ENCODE measurements around the gene ISCU. TPM values are rescaled to one million over a fixed set of nuclear protein-coding genes. Genes with fewer than 3 reads are reported as not detected.
"Not testable (repeated sequence)": the region's sequence is repeated elsewhere in the genome, so short reads cannot be mapped to it uniquely, and the experiment has no call there.

Gene ISCU
- total RNA-seq, 2 experiments from 2014 or later, result 103 to 105 TPM

- CTCF ChIA-PET, result interaction anchor here (0.9 to 11.5 kb wide), 8 partner anchors 51 to 239 kb away, joined by 3 to 306 read pairs (median 4); partner anchors contain the start of gene SELPLG
- peaks cover 50% of the 10 kb centered on the region for H3K36me3 Mint-ChIP-seq (ENCODE audit: low read depth)
- peaks cover 61% of the 10 kb centered on the region for H3K4me1 Mint-ChIP-seq (ENCODE audit: low read depth)
- intact Hi-C loops (cut with micrococcal nuclease), result loop anchor here (10.0 kb wide), 1 partner anchor 1440 kb away; no protein-coding TSS in a partner anchor
- no peak overlapping the region for H3K27ac Mint-ChIP-seq
- no peak overlapping the region for H3K4me3 Mint-ChIP-seq
- H3K9me3 Mint-ChIP-seq, result no peaks in the 10 kb centered on the region
- no peak for DNase-seq
- H3K27me3 Mint-ChIP-seq (ENCODE audit: low read depth), result no peaks in the 10 kb centered on the region
Observed at GRCh38 chr12:108565146-108565545, 2.8 kb downstream of the ISCU start.

DNA sequence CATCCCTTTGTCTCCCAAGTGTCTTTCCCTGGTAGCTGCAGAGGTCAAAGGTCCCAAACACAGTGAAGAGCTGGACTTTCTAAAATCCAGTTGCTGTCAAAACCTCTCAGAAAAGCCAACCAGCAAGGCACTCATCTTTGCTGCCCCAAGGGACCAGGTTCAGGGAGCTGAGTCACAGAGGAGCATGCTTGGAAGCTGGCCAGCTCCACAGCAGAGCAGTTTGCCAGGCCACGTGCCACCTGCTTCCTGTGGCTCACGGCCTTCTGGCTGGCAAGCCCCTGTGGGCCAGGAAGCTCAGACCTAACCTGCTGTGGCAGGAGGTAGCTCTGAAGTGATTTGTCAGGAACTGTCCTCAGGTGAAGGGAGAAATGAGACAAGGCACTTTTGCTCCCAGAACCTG, 3.6 kb downstream of the ISCU start:
- intact Hi-C loops (cut with micrococcal nuclease), result loop anchor here (10.0 kb wide), 1 partner anchor 1439 kb away; no protein-coding TSS in a partner anchor
- Mint-ChIP-seq H3K4me1 (ENCODE audit: low read depth) (peaks cover 70% of the 10 kb centered on the region), H3K9me3 (no peaks in the 10 kb centered on the region), H3K36me3 (ENCODE audit: low read depth) (peaks cover 50% of the 10 kb centered on the region), H3K27ac (peak overlapping the region; percentile 78), H3K4me3 (no peak overlapping the region), H3K27me3 (ENCODE audit: low read depth) (no peaks in the 10 kb centered on the region)
- DNase-seq, result peak; percentile 85
- CTCF ChIA-PET, result interaction anchor here (0.9 to 11.5 kb wide), 7 partner anchors 50 to 238 kb away, joined by 3 to 306 read pairs (median 4); no protein-coding TSS in a partner anchor

GRCh38 chr12:108566452-108566851, 4.1 kb downstream of the ISCU start:
- Mint-ChIP-seq H3K4me1 (ENCODE audit: low read depth) (peaks cover 72% of the 10 kb centered on the region), H3K9me3 (no peaks in the 10 kb centered on the region), H3K27me3 (ENCODE audit: low read depth) (no peaks in the 10 kb centered on the region), H3K4me3 (no peak overlapping the region), H3K36me3 (ENCODE audit: low read depth) (peaks cover 50% of the 10 kb centered on the region), H3K27ac (no peak overlapping the region)
- DNase-seq, result no peak
- CTCF ChIA-PET, result interaction anchor here (0.6 to 11.5 kb wide), 8 partner anchors 50 to 237 kb away, joined by 3 to 306 read pairs (median 4); partner anchors contain the start of gene SELPLG
- intact Hi-C loops (cut with micrococcal nuclease), result loop anchor here (10.0 kb wide), 1 partner anchor 1438 kb away; no protein-coding TSS in a partner anchor

DNA sequence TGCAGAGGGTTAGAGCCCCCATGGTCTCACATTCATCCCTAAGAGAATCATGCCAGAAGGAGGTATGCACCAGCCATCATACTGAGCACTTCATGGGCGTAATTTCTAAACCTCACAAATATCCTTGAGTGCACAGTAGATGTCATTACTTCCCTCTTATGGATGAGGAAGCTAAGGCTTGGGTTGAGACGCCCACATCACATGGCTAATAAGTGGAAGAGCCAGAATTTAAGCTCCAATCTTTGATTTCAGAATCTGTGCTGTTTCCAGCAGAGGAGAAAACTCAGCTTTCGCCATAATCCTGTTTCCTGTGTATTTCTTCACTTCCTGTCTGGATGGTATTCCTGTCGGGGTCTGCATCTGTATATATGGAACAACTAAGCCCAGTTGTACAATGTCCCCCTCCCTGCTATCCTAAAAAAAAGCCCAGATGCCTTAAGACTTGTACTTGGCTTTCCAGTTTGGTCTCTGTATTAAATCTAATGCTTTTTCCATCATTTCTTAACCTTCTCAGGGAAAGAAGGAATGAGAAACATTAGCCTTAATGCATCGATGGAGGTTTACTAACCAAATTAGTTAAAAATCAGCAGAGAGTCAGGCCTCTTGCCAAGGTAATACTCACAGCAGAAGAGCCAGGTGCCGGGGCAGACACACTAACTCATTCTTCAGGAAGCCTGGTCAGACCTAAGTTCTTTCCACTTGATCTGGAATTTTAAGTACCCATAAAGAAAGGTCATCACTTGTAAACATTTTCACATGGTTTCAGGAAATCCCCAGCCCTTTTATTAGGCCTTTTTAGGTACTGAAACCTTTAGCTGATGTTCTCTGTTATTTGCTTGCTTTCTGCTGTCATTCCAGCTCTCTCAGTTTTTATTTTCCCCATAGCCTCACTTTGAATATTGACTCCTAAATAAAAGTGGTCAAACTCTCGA, 5.3 kb downstream of the ISCU start:
- peaks cover 82% of the 10 kb centered on the region for H3K4me1 Mint-ChIP-seq (ENCODE audit: low read depth)
- CTCF ChIA-PET, result interaction anchor here (0.6 to 11.5 kb wide), 8 partner anchors 49 to 236 kb away, joined by 3 to 306 read pairs (median 5); partner anchors contain the start of gene SELPLG
- intact Hi-C loops (cut with micrococcal nuclease), result loop anchor here (1.0 to 10.0 kb wide), 2 partner anchors 66 to 1437 kb away; partner anchors contain the start of gene SELPLG

DNA sequence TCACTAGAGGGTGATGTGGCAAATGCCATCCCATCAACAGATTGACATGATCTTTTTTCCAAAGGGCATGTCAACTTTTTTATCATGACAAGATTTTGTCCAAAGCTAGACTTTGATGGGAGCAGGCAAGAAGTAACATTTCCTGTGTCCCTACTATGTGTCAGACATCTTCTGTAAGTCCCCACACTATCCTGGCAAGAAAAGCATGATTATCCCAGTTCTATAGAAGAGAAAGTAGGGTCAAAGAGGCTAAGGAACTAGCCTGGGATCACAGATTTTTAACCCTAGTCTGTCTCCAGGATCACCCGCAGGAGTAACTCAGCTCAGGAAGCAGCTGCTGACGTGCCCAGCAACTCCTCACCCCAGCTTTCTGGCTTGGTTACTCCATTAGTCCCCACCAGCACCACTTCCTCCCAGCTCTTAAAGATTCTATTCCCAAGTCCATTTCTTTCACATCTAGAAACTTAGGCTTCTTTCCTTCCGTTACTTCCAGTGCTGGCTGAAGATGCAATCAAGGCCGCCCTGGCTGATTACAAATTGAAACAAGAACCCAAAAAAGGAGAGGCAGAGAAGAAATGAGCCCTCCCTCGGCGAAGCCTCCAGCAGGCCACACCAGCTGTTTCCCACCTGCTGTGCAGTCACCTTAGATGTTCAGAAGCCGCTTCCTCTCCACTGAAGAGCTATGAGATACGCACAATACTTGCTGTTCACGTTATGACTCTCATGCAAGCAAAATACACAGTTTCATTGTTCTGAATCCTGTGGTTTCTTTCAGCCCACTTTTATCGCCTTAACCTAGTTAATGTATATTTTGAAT, 6.2 kb downstream of the ISCU start:
- Mint-ChIP-seq H3K27ac (peak overlapping the region; percentile 91), H3K4me1 (ENCODE audit: low read depth) (peaks cover 90% of the 10 kb centered on the region), H3K4me3 (peak overlapping the region; percentile 30), H3K9me3 (no peaks in the 10 kb centered on the region), H3K27me3 (ENCODE audit: low read depth) (no peaks in the 10 kb centered on the region), H3K36me3 (ENCODE audit: low read depth) (peaks cover 50% of the 10 kb centered on the region)
- DNase-seq, result peak; percentile 89
- CTCF ChIA-PET, result interaction anchor here (0.7 to 11.5 kb wide), 7 partner anchors 36 to 235 kb away, joined by 3 to 306 read pairs (median 6); partner anchors contain the start of gene SELPLG
- intact Hi-C loops (cut with micrococcal nuclease), result loop anchor here (1.0 to 10.0 kb wide), 6 partner anchors 7 to 1436 kb away; partner anchors contain the start of genes SART3 and SELPLG

More for the DNA sequence above, 5.3 kb downstream of the ISCU start:
- DNase-seq, result no peak
- Mint-ChIP-seq H3K27ac (peak overlapping the region; percentile 91), H3K9me3 (no peaks in the 10 kb centered on the region), H3K36me3 (ENCODE audit: low read depth) (peaks cover 50% of the 10 kb centered on the region), H3K4me3 (no peak overlapping the region), H3K27me3 (ENCODE audit: low read depth) (no peaks in the 10 kb centered on the region)

DNA sequence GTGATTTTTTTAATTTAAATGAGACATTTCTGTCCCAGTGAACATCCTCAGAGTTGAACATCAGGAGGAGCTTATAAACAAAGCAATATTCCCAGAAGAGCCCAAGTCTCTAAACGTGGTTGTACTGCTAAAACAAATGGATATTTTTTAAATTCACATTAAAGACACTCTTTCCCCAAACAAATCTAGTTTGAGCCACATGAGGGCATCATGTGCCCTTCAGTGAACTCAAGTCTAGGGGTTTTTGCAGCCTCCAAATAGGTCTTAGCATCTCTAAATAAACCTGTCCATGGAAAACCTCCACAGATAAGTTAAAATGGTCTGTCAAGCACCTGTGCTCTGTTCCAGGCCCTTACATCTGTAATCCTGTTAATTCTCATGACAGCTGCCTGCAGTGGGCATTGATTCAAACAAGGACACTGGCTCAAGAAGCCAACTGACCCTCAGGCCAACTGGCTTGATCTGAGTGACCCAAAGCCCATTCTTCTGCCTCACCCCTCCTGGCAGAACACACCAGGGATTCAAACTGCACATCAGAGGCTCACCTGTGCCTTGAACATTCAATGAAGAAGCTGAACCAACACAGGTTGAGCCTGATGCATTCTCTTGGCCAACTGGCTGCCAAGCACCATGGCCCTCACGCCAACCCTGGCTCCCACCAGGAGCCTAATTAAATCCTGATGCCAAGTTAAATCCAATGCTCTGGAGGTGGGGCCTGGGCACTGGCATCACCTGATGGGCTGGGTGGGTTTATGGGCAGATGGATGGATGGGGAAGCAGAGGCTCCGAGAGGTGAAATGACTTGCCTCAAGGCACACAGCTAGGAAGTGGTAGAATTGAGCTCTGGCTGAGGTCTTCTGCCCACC, 8.6 kb downstream of the ISCU start:
- Mint-ChIP-seq H3K36me3 (ENCODE audit: low read depth) (peaks cover 40% of the 10 kb centered on the region), H3K9me3 (no peaks in the 10 kb centered on the region), H3K27ac (peak overlapping the region; percentile 22), H3K4me3 (no peak overlapping the region), H3K27me3 (ENCODE audit: low read depth) (no peaks in the 10 kb centered on the region), H3K4me1 (ENCODE audit: low read depth) (peaks cover 88% of the 10 kb centered on the region)
- intact Hi-C loops (cut with micrococcal nuclease), result no loop called here
- CTCF ChIA-PET, result interaction anchor here (0.6 to 11.5 kb wide), 7 partner anchors 45 to 231 kb away, joined by 3 to 306 read pairs (median 4); no protein-coding TSS in a partner anchor
- DNase-seq, result peak; percentile 33

- Mint-ChIP-seq H3K27ac (no peak overlapping the region), H3K9me3 (no peaks in the 10 kb centered on the region), H3K36me3 (ENCODE audit: low read depth) (peaks cover 33% of the 10 kb centered on the region), H3K4me1 (ENCODE audit: low read depth) (peaks cover 84% of the 10 kb centered on the region), H3K4me3 (no peak overlapping the region), H3K27me3 (ENCODE audit: low read depth) (no peaks in the 10 kb centered on the region)
- CTCF ChIA-PET, result interaction anchor here (0.8 to 11.5 kb wide), 5 partner anchors 45 to 230 kb away, joined by 3 to 306 read pairs (median 4); no protein-coding TSS in a partner anchor
- intact Hi-C loops (cut with micrococcal nuclease), result no loop called here
- no peak for DNase-seq
Observed at GRCh38 chr12:108571609-108572165, 9.3 kb downstream of the ISCU start.

GRCh38 chr12:108572166-108572790, 9.9 kb downstream of the ISCU start:
- CTCF ChIA-PET, result interaction anchor here (0.9 to 11.5 kb wide), 8 partner anchors 8 to 231 kb away, joined by 3 to 306 read pairs (median 4); partner anchors contain the start of gene ISCU
- DNase-seq, result no peak
- no peak overlapping the region for H3K4me3 Mint-ChIP-seq
- H3K9me3 Mint-ChIP-seq, result no peaks in the 10 kb centered on the region
- peaks cover 79% of the 10 kb centered on the region for H3K4me1 Mint-ChIP-seq (ENCODE audit: low read depth)
- H3K36me3 Mint-ChIP-seq (ENCODE audit: low read depth), result peaks cover 30% of the 10 kb centered on the region
- H3K27ac Mint-ChIP-seq, result no peak overlapping the region
- no peaks in the 10 kb centered on the region for H3K27me3 Mint-ChIP-seq (ENCODE audit: low read depth)
- intact Hi-C loops (cut with micrococcal nuclease), result no loop called here

DNA sequence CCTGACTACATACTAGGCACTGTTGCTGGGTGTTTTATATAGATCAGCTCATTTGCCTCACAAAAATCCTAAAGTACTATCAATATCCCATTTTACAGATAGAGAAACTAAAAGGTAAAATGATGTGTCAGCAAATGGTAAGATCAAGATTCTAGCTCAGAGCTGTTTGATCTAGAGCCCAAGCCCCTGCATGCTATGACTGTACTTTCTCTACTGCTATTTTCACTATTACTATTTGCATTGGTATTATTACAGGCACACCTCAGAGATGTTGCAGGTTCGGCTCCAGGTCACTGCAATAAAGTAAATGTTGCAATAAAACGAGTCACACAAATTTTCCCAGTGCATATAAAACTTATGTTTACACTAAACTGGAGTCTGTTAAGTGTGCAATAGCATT, 10.9 kb downstream of the ISCU start:
- Mint-ChIP-seq H3K9me3 (no peaks in the 10 kb centered on the region), H3K36me3 (ENCODE audit: low read depth) (peaks cover 21% of the 10 kb centered on the region), H3K4me3 (no peak overlapping the region), H3K27me3 (ENCODE audit: low read depth) (no peaks in the 10 kb centered on the region), H3K27ac (no peak overlapping the region), H3K4me1 (ENCODE audit: low read depth) (peaks cover 69% of the 10 kb centered on the region)
- CTCF ChIA-PET, result interaction anchor here (0.6 to 11.5 kb wide), 11 partner anchors 9 to 815 kb away, joined by 3 to 306 read pairs (median 4); partner anchors contain the start of genes ALKBH2 and ISCU
- peak; percentile 64 for DNase-seq
- intact Hi-C loops (cut with micrococcal nuclease), result loop anchor here (1.0 kb wide), 5 partner anchors 45 to 230 kb away; no protein-coding TSS in a partner anchor

GRCh38 chr12:108574276-108574675, 11.9 kb downstream of the ISCU start:
- intact Hi-C loops (cut with micrococcal nuclease), result not testable (repeated sequence)

More at GRCh38 chr12:108574276-108574675, 11.9 kb downstream of the ISCU start:
- CTCF ChIA-PET, result interaction anchor here (0.7 to 11.5 kb wide), 2 partner anchors 42 to 418 kb away, joined by 4 to 306 read pairs; no protein-coding TSS in a partner anchor
- H3K4me3 Mint-ChIP-seq; H3K9me3 Mint-ChIP-seq; H3K27ac Mint-ChIP-seq; H3K27me3 Mint-ChIP-seq (ENCODE audit: low read depth); DNase-seq: not testable (repeated sequence)
- Mint-ChIP-seq H3K36me3 (ENCODE audit: low read depth) (peaks cover 13% of the 10 kb centered on the region), H3K4me1 (ENCODE audit: low read depth) (peaks cover 59% of the 10 kb centered on the region)
